Adrenal gland (tissue), 12 donors: Measurements from ENCODE around the gene RGS6. TPM values are rescaled to one million over a fixed set of nuclear protein-coding genes. Genes with fewer than 3 reads are reported as not detected.

Source experiments
- DNase-seq, 7 donors: peaks; one replicate each; pipeline ENCODE4 v3.0.0-alpha.2; 2019 to 2020
- H3K27ac ChIP-seq, 5 donors: fragments of 200-600 bp; sonication (generic) in 4 of 5; 1 replicate in 3 of 5; 2 replicates in 2 of 5; pipeline versions ENCODE4 v1.5.1 to v1.8.0; 2016 to 2020; ENCODE audit warnings: mild to moderate bottlenecking in 1 of 5
- H3K27me3 ChIP-seq: fragments of 200-600 bp; 2 replicates; pipeline ENCODE4 v1.8.0; 2021
- H3K36me3 ChIP-seq, 2 donors: fragments of 200-600 bp; replicated peaks in 1 of 2; 1 replicate in 1 of 2; 2 replicates in 1 of 2; pipeline versions ENCODE4 v1.5.1 to v1.8.0; 2018 to 2022
- H3K4me1 ChIP-seq, 2 donors: fragments of 200-600 bp; replicated peaks in 1 of 2; 1 replicate in 1 of 2; 2 replicates in 1 of 2; pipeline versions ENCODE4 v1.5.1 to v1.8.0; 2018 to 2021
- H3K4me3 ChIP-seq, 4 donors: fragments of 200-600 bp; sonication (generic) in 3 of 4; one replicate each; pipeline ENCODE4 v1.5.1; 2016 to 2018
- H3K9me3 ChIP-seq, 3 donors: fragments of 200-600 bp; sonication (generic) in 1 of 3; replicated peaks in 1 of 3; 1 replicate in 2 of 3; 2 replicates in 1 of 3; pipeline versions ENCODE4 v1.5.1 to v1.8.0; 2016 to 2021
- CTCF ChIP-seq, 6 experiments: fragments of 450-650 bp in 4 of 6; fragments of 200-600 bp in 2 of 6; sonication (generic) in 1 of 6; IDR thresholded peaks; 1 replicate in 5 of 6; 2 replicates in 1 of 6; pipeline versions ENCODE4 v1.5.1 to v1.8.0; 2016 to 2021; ENCODE audit warnings: antibody characterized with exemption in 6 of 6, mild to moderate bottlenecking in 2 of 6, moderate library complexity in 1 of 6
- POLR2A ChIP-seq, 2 donors: fragments of 450-650 bp; IDR thresholded peaks; one replicate each; pipeline ENCODE4 v1.6.1; 2017; ENCODE audit warnings: antibody characterized with exemption in 2 of 2, mild to moderate bottlenecking in 2 of 2, moderate library complexity in 1 of 2
- WGBS, 4 donors: extraction: QIAGEN DNeasy Blood & Tissue Kit in 2 of 4; methylation state at CpG; one replicate each; pipeline versions ENCODE4 v1.1.5 to v1.1.7; 2013 to 2017; 5-methylcytosine and 5-hydroxymethylcytosine counted together
- intact Hi-C, 2 donors: fragments of 100-400 bp; cut with DNase I; formaldehyde crosslinking; loops; one replicate each; pipeline versions ENCODE4 v1.14.1 to v1.15.0; 2022 to 2023
- polyA plus RNA-seq, 3 donors: library from polyadenylated mRNA; stranded (reverse); fragments of 200-250 nt in 2 of 3; fragments of 350-450 nt in 1 of 3; fragmentation: Illumina TruSeq in 1 of 3; extraction: RNeasy Lipid Tissue Mini Kit (QIAGEN cat#74804) in 1 of 3; gene quantifications; one replicate each; pipeline ENCODE4 v1.2.3, GENCODE V29; 2013 to 2014
- total RNA-seq, 9 donors: library from RNA; depleted of rRNA in 4 of 9; stranded (reverse); fragments of >200 nt in 4 of 9; fragments of 120-200 nt in 1 of 9; fragmentation: NEBNext Ultra II Directional in 1 of 9; extraction: Animal tissue kit (Norgen Biotek cat#: 25700) in 1 of 9; gene quantifications; one replicate each; pipeline versions ENCODE4 v1.1.0 to v1.2.4, GENCODE V29; 2013 to 2023
- donor health status: healthy with polysubstance abuse.
- donor health status: Bipolar disorder and iron deficiency.
- donor health status: DM: yes; HTN: yes; CAD: no.
- donor health status: DM: no; HTN: no; CAD: no.
- donor health status: DM: no; HTN: no; CAD: no.
- donor health status: DM: yes; HTN: yes; CAD: no.

RGS6 gene
- total and polyA plus RNA-seq, 12 donors: 0.06 to 4.3 (median 0.41) TPM; not detected in 1

DNA sequence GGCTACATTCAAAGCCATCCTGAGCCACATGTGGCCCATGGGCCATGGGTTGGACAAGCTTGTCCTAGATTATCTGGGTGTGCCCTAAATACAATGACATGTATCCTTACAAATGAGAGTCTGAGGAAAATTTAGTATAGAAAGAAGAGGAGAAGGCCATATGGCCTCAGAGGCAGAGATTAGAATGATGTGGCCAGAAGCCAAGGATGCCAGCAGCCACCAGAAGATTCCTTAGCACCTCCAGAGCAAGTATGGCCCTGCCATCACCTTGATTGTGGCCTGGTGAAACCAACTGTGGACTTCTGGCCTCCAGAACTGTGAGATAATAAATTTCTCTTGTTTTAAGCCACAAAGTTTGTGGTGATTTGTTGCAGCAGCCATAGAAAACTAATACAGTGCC is 436.9 kb downstream of the RGS6 start:
- intact Hi-C loops: no loop called here
- DNase-seq: no peak
- Histone ChIP-seq H3K27me3 (no peaks in the 10 kb centered on the region), H3K4me1 (no peaks in the 10 kb centered on the region), H3K9me3 (no peaks in the 10 kb centered on the region), H3K27ac (no peak overlapping the region), H3K36me3 (no peaks in the 10 kb centered on the region), H3K4me3 (no peak overlapping the region)
- TF ChIP-seq POLR2A (IDR thresholded peaks at IDR 0.05) (no peak), CTCF (IDR thresholded peaks at IDR 0.05) (no peak)

DNA sequence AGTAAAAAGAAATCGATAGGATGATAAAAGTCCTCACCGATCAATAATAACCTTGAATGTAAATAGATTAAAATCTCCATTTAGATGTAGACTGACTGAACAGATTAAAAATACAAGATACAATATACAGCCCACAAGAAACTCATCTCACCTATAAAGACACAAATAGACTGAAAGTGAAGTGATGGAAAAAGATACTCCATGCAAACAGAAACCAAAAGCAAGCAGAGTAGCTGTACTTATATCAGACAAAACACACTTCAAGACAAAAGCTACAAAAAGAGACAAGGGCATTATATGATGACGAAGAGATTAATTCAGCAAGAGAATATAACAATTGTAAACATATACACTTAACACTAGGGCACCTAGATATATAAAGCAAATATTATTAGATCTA is 444.8 kb downstream of the RGS6 start:
- TF ChIP-seq POLR2A (IDR thresholded peaks at IDR 0.05) (no peak), CTCF (IDR thresholded peaks at IDR 0.05) (no peak)
- DNase-seq: no peak
- 52 to 63% (median 55%) methylated on average over 3 of the region's 3 CpGs for WGBS, 4 donors
- intact Hi-C loops: no loop called here
- Histone ChIP-seq H3K27me3 (no peaks in the 10 kb centered on the region), H3K4me1 (no peaks in the 10 kb centered on the region), H3K27ac (no peak overlapping the region), H3K36me3 (no peaks in the 10 kb centered on the region), H3K4me3 (no peak overlapping the region), H3K9me3 (no peaks in the 10 kb centered on the region)

DNA sequence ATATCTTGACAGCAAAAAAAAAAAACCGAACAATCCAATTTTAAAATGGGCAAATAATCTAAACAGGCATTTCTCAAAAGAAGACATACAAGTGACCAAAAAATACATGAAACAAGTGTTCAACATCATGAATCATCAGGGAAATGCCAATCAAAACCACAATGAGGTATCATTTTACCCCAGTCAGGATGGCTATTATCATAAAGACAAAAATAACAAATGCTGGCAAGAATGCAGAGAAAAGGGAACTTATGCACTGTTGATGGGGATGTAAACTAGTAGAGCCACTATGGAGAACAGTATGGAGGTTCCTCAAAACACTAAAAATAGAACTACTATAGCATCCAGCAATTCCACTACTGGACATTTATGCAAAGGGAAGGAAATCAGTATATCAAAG is 448.2 kb downstream of the RGS6 start:
- Histone ChIP-seq H3K9me3 (no peaks in the 10 kb centered on the region), H3K36me3 (no peaks in the 10 kb centered on the region), H3K4me1 (no peaks in the 10 kb centered on the region), H3K27ac (no peak overlapping the region), H3K27me3 (no peaks in the 10 kb centered on the region), H3K4me3 (no peak overlapping the region)
- DNase-seq: no peak
- TF ChIP-seq CTCF (IDR thresholded peaks at IDR 0.05): no peak
- no peak for TF ChIP-seq POLR2A (IDR thresholded peaks at IDR 0.05)
- 86 to 96% (median 93%) methylated on average over 1 of the region's 1 CpG for WGBS, 4 donors
- intact Hi-C loops: no loop called here

GRCh38 chr14:72383865-72384264 is 451.6 kb downstream of the RGS6 start:
- H3K27me3 ChIP-seq: no peaks in the 10 kb centered on the region
- H3K4me1 ChIP-seq: no peaks in the 10 kb centered on the region
- WGBS, 4 donors: 52 to 64% (median 58%) methylated on average over 5 of the region's 5 CpGs
- H3K36me3 ChIP-seq: no peaks in the 10 kb centered on the region
- no peak for DNase-seq
- H3K27ac ChIP-seq: no peak overlapping the region
- no peaks in the 10 kb centered on the region for H3K9me3 ChIP-seq
- no peak overlapping the region for H3K4me3 ChIP-seq
- intact Hi-C loops: no loop called here
- no peak for TF ChIP-seq CTCF (IDR thresholded peaks at IDR 0.05)
- TF ChIP-seq POLR2A (IDR thresholded peaks at IDR 0.05): no peak
